WI38 (cell line): ENCODE measurements around the gene PPM1N.

Experiments
- H3K4me3 ChIP-seq: 2 replicates; pipeline ENCODE4 v1.5.1; 2011; ENCODE audit warnings: low read depth, mild to moderate bottlenecking, control low read depth, low read length
- TF ChIP-seq, protein P1 (sequence below): IDR thresholded peaks from 2 replicates; pipeline ENCODE4 v1.5.1; 2012; ENCODE audit warnings: low read depth, mild to moderate bottlenecking, control low read depth, low read length

The PPM1N gene

GRCh38 chr19:45467456-45468158 lies 30.6 kb upstream of the PPM1N start, which contains the start of gene FOSB:
TSS of gene FOSB (plus strand) at chr19:45467996. CDS start at chr19:45468587, 591 bp downstream.
- H3K4me3 ChIP-seq, result peak within 1 kb of the TSS; percentile 93
- TF ChIP-seq, protein P1, sequence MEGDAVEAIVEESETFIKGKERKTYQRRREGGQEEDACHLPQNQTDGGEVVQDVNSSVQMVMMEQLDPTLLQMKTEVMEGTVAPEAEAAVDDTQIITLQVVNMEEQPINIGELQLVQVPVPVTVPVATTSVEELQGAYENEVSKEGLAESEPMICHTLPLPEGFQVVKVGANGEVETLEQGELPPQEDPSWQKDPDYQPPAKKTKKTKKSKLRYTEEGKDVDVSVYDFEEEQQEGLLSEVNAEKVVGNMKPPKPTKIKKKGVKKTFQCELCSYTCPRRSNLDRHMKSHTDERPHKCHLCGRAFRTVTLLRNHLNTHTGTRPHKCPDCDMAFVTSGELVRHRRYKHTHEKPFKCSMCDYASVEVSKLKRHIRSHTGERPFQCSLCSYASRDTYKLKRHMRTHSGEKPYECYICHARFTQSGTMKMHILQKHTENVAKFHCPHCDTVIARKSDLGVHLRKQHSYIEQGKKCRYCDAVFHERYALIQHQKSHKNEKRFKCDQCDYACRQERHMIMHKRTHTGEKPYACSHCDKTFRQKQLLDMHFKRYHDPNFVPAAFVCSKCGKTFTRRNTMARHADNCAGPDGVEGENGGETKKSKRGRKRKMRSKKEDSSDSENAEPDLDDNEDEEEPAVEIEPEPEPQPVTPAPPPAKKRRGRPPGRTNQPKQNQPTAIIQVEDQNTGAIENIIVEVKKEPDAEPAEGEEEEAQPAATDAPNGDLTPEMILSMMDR, result peak; percentile 12; the same call in 1 of the 2 replicates

- TF ChIP-seq, protein P1, result no peak
Measured at GRCh38 chr19:45468159-45468651, 30.0 kb upstream of the PPM1N start.

DNA sequence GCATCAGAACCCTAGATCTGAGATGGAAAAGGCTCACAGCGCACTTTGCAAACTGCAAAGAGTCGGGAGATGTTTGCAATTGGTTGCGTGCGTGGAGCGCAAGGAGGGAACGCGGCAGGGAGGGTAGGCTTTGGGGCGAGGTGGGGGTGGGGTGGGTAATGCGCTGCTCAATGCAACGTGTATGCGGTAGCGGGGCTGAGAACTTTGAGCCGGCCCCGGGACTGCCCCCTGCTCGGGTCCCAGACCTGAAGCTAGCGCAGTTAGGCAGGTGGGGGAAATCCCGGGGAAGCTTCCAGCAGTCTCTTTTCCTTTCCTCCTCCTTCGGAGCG lies 29.5 kb upstream of the PPM1N start:
- TF ChIP-seq, protein P1, result no peak

More at GRCh38 chr19:45468159-45468651, 30.0 kb upstream of the PPM1N start:
- peak overlapping the region; percentile 93 for H3K4me3 ChIP-seq

GRCh38 chr19:45469132-45469944 lies 28.9 kb upstream of the PPM1N start:
- TF ChIP-seq, protein P1, result no peak
- H3K4me3 ChIP-seq, result peak overlapping the region; percentile 93

More for the DNA sequence above, 29.5 kb upstream of the PPM1N start:
- peak overlapping the region; percentile 93 for H3K4me3 ChIP-seq

DNA sequence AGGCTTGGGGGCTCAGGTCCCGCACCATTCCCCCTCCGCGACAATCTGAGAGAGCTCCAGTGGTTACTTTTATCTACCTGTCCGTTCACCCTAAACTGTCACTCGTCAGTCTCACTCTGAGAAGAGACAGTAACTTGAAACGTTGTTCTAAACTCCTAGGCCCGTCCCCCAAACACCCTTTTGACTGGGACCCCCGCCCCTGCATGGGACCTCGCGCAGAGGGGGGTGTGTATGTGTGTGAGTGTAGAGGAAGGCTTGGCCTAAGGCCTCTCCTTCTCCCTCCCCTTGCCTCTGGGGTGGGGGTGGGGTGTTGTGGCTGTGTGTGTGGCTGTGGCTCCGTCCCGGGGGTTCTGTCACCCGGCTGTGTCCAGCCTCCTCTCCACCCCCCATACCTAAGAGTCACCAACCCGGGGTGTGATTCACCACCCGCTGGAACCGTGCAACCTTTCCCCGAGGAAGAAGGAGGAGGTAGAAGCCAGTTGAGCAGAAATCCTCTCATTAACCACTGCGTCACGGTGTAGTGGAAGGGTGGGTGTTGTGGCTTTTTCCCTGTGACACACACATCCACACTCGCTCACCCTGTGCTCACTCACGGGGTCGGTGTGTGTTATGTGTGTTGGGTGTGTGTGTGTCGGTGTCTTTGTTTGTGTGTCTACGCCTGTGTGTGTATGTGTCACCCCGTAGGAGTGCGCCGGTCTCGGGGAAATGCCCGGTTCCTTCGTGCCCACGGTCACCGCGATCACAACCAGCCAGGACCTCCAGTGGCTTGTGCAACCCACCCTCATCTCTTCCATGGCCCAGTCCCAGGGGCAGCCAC lies 28.1 kb upstream of the PPM1N start:
- H3K4me3 ChIP-seq, result peak overlapping the region; percentile 93
- TF ChIP-seq, protein P1, result no peak

DNA sequence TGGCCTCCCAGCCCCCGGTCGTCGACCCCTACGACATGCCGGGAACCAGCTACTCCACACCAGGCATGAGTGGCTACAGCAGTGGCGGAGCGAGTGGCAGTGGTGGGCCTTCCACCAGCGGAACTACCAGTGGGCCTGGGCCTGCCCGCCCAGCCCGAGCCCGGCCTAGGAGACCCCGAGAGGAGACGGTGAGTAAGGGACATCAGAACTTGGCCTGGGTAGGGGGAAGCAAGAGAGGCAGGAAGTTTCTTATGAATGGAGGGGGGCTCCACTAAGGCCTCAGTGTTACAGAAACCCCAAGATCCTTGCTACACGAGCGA lies 27.5 kb upstream of the PPM1N start:
- TF ChIP-seq, protein P1, result no peak
- no peak overlapping the region for H3K4me3 ChIP-seq
